HCT116 (cell line): Measurements from ENCODE around the gene MED31. TPM values are rescaled to one million over a fixed set of nuclear protein-coding genes. Genes with fewer than 3 reads are reported as not detected.

Experiments used
- ATAC-seq: fragments of 200-7000 bp; cut with Tn5 transposase; 2 replicates; pipeline ENCODE4 v1.9.1; 2020; ENCODE audit warnings: mild to moderate bottlenecking, moderate library complexity
- BruUV-seq: library from RNA; stranded (reverse); fragments of 400-500 nt; replicated peaks from 2 replicates; lab custom pipeline; 2021; lab: Mats Ljungman, UMichigan
- CTCF ChIA-PET: fragments of 300-600 bp; sonication (Branson Sonifier 250); formaldehyde crosslinking; loops from one replicate; lab custom pipeline; 2021; ENCODE audit warnings: antibody characterized with exemption; lab: Charles Lee
- POLR2A ChIA-PET: fragments of 300-600, 350-600 bp; sonication (Branson Sonifier 250); formaldehyde crosslinking; loops from one replicate; lab custom pipeline; 2021; ENCODE audit warnings: antibody characterized with exemption; lab: Charles Lee
- RAD21 ChIA-PET, 2 experiments: fragments of 300-600 bp; sonication (Branson Sonifier 250); formaldehyde crosslinking; loops; one replicate each; lab custom pipeline; 2023; ENCODE audit warnings: low total read pairs in 2 of 2; ENCODE audit not compliant: uncharacterized antibody in 2 of 2, unreplicated experiment in 2 of 2, low non-redundant PET in 1 of 2; lab: Charles Lee
- DNase-seq: peaks from one replicate; pipeline ENCODE4 v3.0.0-alpha.2; 2010; ENCODE audit warnings: low read depth, low spot score
- H2AFZ ChIP-seq: fragments of 200-600 bp; shearing (Covaris generic), sonication (generic); 2 replicates; pipeline ENCODE4 v1.6.1; 2017; ENCODE audit warnings: low read depth, mixed run types, mixed read lengths, antibody characterized with exemption, low read length; ENCODE audit not compliant: poor library complexity, severe bottlenecking
- H3K27ac ChIP-seq: 2 replicates; pipeline ENCODE4 v1.5.1; 2012; ENCODE audit warnings: low read depth, low read length
- H3K27me3 ChIP-seq: fragments of 200-600 bp; sonication (generic); 2 replicates; pipeline ENCODE4 v1.6.1; 2016; ENCODE audit warnings: mixed run types, low read length, mixed read lengths; ENCODE audit not compliant: insufficient read depth
- H3K36me3 ChIP-seq, 2 experiments: fragments of 200-500 bp in 1 of 2; fragments of 200-600 bp in 1 of 2; sonication (Bioruptor generic) in 1 of 2; sonication (generic) in 1 of 2; 2 replicates each; pipeline versions ENCODE4 v1.5.1 to v1.6.1; 2014 to 2016; ENCODE audit warnings: low read length in 2 of 2, inconsistent platforms in 1 of 2, mixed read lengths in 1 of 2, mixed run types in 1 of 2; ENCODE audit not compliant: insufficient read depth in 2 of 2, control insufficient read depth in 1 of 2
- H3K4me1 ChIP-seq, 2 experiments: fragments of 200-600 bp in 1 of 2; sonication (generic) in 1 of 2; 2 replicates each; pipeline versions ENCODE4 v1.5.1 to v1.6.1; 2012 to 2017; ENCODE audit warnings: low read length in 2 of 2, inconsistent platforms in 1 of 2, mild to moderate bottlenecking in 1 of 2, mixed read lengths in 1 of 2, mixed run types in 1 of 2, moderate library complexity in 1 of 2; ENCODE audit not compliant: insufficient read depth in 2 of 2, control insufficient read depth in 1 of 2
- H3K4me2 ChIP-seq: fragments of 200-600 bp; sonication (generic); 2 replicates; pipeline ENCODE4 v1.6.1; 2017; ENCODE audit warnings: mixed run types, low read length, mixed read lengths
- H3K4me3 ChIP-seq, 2 experiments: fragments of 200-600 bp in 1 of 2; sonication (generic) in 1 of 2; replicated peaks in 1 of 2; 2 replicates each; pipeline ENCODE4 v1.5.1; 2011 to 2016; ENCODE audit warnings: low read length in 2 of 2, control low read depth in 1 of 2, low read depth in 1 of 2, mild to moderate bottlenecking in 1 of 2, mixed read lengths in 1 of 2, mixed run types in 1 of 2
- H3K79me2 ChIP-seq: fragments of 200-600 bp; sonication (generic); 2 replicates; pipeline ENCODE4 v1.6.1; 2017; ENCODE audit warnings: mild to moderate bottlenecking, mixed run types, low read length, moderate library complexity, mixed read lengths; ENCODE audit not compliant: insufficient read depth
- H3K9ac ChIP-seq: fragments of 200-600 bp; sonication (generic); 2 replicates; pipeline ENCODE4 v1.6.1; 2016; ENCODE audit warnings: low read length, mixed read lengths
- H3K9me2 ChIP-seq: fragments of 200-600 bp; sonication (generic), shearing (Covaris generic); 2 replicates; pipeline ENCODE4 v1.6.1; 2017; ENCODE audit warnings: mixed run types, mild to moderate bottlenecking, moderate library complexity; ENCODE audit not compliant: insufficient read depth
- H3K9me3 ChIP-seq, 2 experiments: fragments of 200-500 bp in 1 of 2; fragments of 200-600 bp in 1 of 2; sonication (Bioruptor generic) in 1 of 2; sonication (generic) in 1 of 2; 2 replicates each; pipeline ENCODE4 v1.6.1; 2014 to 2017; ENCODE audit warnings: low read length in 2 of 2, mixed read lengths in 2 of 2, inconsistent platforms in 1 of 2, low read depth in 1 of 2, mild to moderate bottlenecking in 1 of 2, mixed run types in 1 of 2, moderate library complexity in 1 of 2; ENCODE audit not compliant: control insufficient read depth in 1 of 2, insufficient read depth in 1 of 2
- H4K20me1 ChIP-seq: fragments of 200-600 bp; sonication (generic), shearing (Covaris generic); 2 replicates; pipeline ENCODE4 v1.6.1; 2017; ENCODE audit warnings: mixed run types, mild to moderate bottlenecking, moderate library complexity; ENCODE audit not compliant: insufficient read depth
- CBX3 ChIP-seq: IDR thresholded peaks from 2 replicates; pipeline ENCODE4 v1.6.1; 2012; ENCODE audit warnings: low read depth
- CEBPB ChIP-seq: IDR thresholded peaks from 2 replicates; pipeline ENCODE4 v1.6.1; 2012; ENCODE audit warnings: low read depth
- ELF1 ChIP-seq: IDR thresholded peaks from 2 replicates; pipeline ENCODE4 v1.6.1; 2012; ENCODE audit warnings: low read depth, borderline replicate concordance
- EZH2 ChIP-seq: fragments of 200-600 bp; sonication (generic); IDR thresholded peaks from 2 replicates; pipeline ENCODE4 v1.6.1; 2017; ENCODE audit warnings: antibody characterized with exemption, mixed run types
- EZH2phosphoT487 ChIP-seq: fragments of 200-600 bp; IDR thresholded peaks from 2 replicates; pipeline ENCODE4 v1.6.1; 2018; ENCODE audit warnings: antibody characterized with exemption, borderline replicate concordance
- FOSL1 ChIP-seq: IDR thresholded peaks from 2 replicates; pipeline ENCODE4 v1.6.1; 2012; ENCODE audit warnings: low read depth
- JUND ChIP-seq: IDR thresholded peaks from 2 replicates; pipeline ENCODE4 v1.6.1; 2012
- POLR2AphosphoS5 ChIP-seq: IDR thresholded peaks from 2 replicates; pipeline ENCODE4 v1.6.1; 2011; ENCODE audit warnings: mild to moderate bottlenecking, low read depth, low read length, moderate library complexity
- RAD21 ChIP-seq: IDR thresholded peaks from 2 replicates; pipeline ENCODE4 v1.6.1; 2012; ENCODE audit warnings: low read depth, mild to moderate bottlenecking
- SIN3A ChIP-seq: IDR thresholded peaks from 2 replicates; pipeline ENCODE4 v1.6.1; 2012; ENCODE audit warnings: low read depth
- SP1 ChIP-seq: IDR thresholded peaks from 2 replicates; pipeline ENCODE4 v1.6.1; 2012; ENCODE audit warnings: low read depth
- TCF7L2 ChIP-seq: IDR thresholded peaks from 2 replicates; pipeline ENCODE4 v1.7.0; 2011; ENCODE audit warnings: borderline replicate concordance, inconsistent platforms; ENCODE audit not compliant: insufficient read depth, insufficient read length; ENCODE audit errors: extremely low read depth
- ZNF274 ChIP-seq: fragments of 200-500 bp; sonication (Bioruptor generic); IDR thresholded peaks from 2 replicates; pipeline ENCODE4 v1.6.1; 2014; ENCODE audit warnings: mild to moderate bottlenecking, low read depth, low read length, inconsistent platforms
- intact Hi-C: fragments of 100-400 bp; cut with micrococcal nuclease; formaldehyde crosslinking; loops from 2 replicates; pipeline ENCODE4 v1.10.0; 2022
- total RNA-seq: library from RNA; stranded (reverse); gene quantifications from one replicate; pipeline ENCODE4 v1.2.1, GENCODE V29; 2021; ENCODE audit not compliant: unreplicated experiment
- TF ChIP-seq, protein P1 (sequence below): IDR thresholded peaks from 2 replicates; pipeline ENCODE4 v1.6.1; 2011; ENCODE audit warnings: mild to moderate bottlenecking, low read length, moderate library complexity; ENCODE audit not compliant: insufficient replicate concordance; ENCODE audit errors: extremely low read depth
- TF ChIP-seq, protein P2 (sequence below), 3 experiments: fragments of 200-600 bp in 1 of 3; sonication (generic) in 1 of 3; IDR thresholded peaks in 2 of 3; conservative IDR thresholded peaks in 1 of 3; 2 replicates each; pipeline ENCODE4 v1.5.1; 2012 to 2017; ENCODE audit warnings: low read depth in 2 of 3, low read length in 2 of 3, antibody characterized with exemption in 1 of 3, borderline replicate concordance in 1 of 3, control low read depth in 1 of 3, mild to moderate bottlenecking in 1 of 3, mixed read lengths in 1 of 3, mixed run types in 1 of 3, moderate library complexity in 1 of 3; ENCODE audit not compliant: insufficient read depth in 1 of 3
- TF ChIP-seq, protein P3 (sequence below): IDR thresholded peaks from 2 replicates; pipeline ENCODE4 v1.6.1; 2012; ENCODE audit warnings: low read depth
- TF ChIP-seq, protein P4 (sequence below): IDR thresholded peaks from 2 replicates; pipeline ENCODE4 v1.6.1; 2012

The MED31 gene
- total RNA-seq, 1 experiment from 2014 or later = 20.3 TPM

DNA sequence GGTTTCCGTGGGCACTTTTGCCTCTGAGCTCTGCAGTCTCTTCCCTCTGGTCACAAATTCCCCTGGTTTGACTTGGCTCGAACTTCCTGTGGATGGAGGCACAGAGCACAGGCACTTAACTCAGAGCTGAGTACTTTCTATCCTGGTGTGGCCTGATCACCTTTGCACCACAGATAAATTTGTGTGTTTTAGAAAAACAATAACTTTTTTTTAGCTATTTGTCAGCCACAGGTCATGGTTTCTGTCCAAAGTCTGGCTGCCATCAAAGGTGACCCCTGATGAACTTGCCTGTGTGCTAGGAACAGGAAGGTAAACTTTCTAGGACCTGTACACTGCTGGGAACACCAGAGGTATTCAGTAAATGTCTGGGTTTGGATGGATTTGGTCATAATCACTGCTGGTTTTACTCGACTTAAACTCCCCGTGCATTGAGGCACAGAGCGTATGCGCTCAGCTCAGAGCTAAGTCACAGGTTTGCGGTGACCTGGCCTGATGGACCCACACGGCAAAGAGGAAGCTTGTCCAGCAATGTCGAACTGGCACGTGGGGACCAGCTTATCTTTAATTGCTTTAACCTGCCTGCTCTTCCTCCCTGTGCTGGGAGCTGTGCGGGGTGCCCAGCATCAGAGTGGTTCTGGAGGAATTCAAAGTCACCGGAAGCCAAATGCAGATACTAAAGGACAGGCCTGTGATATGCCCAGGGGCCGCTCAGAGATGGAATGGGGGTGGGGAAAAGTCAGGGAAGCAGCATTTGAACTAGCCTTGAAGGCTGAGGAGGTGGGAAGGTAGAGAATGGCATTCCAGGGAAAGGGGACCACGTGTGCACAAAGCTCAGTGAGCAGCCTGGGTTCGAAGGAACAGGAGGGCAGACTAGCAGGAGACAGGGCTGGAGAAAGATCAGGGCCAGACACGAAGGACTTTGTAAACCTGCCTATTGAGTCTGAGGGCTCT lies 48.9 kb upstream of the MED31 start (continued):
- TF ChIP-seq, protein P1, sequence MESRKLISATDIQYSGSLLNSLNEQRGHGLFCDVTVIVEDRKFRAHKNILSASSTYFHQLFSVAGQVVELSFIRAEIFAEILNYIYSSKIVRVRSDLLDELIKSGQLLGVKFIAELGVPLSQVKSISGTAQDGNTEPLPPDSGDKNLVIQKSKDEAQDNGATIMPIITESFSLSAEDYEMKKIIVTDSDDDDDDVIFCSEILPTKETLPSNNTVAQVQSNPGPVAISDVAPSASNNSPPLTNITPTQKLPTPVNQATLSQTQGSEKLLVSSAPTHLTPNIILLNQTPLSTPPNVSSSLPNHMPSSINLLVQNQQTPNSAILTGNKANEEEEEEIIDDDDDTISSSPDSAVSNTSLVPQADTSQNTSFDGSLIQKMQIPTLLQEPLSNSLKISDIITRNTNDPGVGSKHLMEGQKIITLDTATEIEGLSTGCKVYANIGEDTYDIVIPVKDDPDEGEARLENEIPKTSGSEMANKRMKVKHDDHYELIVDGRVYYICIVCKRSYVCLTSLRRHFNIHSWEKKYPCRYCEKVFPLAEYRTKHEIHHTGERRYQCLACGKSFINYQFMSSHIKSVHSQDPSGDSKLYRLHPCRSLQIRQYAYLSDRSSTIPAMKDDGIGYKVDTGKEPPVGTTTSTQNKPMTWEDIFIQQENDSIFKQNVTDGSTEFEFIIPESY = no peak

DNA sequence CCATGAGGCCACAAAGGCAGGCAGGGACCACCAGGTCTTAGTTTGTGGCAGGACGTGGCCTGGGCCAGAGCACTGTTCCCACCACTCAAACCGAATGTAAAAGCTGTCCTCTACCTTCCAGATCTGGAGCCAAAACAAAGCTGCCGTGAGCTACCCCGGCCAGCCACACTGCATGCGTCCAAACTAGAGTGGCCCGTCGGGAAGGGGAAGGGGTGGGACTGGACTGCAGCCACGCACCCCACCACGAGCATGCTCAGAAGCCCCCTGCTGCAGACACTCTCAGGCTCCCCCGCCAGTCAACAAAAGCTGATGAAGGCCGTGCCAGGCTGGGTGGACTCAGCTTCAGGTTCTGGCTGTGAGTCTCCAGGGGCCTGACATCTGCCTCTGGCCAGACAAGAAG lies 46.6 kb upstream of the MED31 start:
- DNase-seq (no peak), ATAC-seq (no peak)
- H3K79me2 ChIP-seq = no peaks in the 10 kb centered on the region
- no peak overlapping the region for H3K27ac ChIP-seq
- H3K9ac ChIP-seq = no peak overlapping the region
- no peaks in the 10 kb centered on the region for H3K9me2 ChIP-seq
- no peaks in the 10 kb centered on the region for H3K9me3 ChIP-seq
- CTCF ChIA-PET = no interaction called here
- H3K27me3 ChIP-seq = 0 out of 2 replicates have a peak, but pooled peaks cover 11% of the 10 kb centered on the region
- no peaks in the 10 kb centered on the region for H3K36me3 ChIP-seq
- no peaks in the 10 kb centered on the region for H3K4me1 ChIP-seq
- H4K20me1 ChIP-seq = no peaks in the 10 kb centered on the region
- BruUV-seq = no TSS peak
- intact Hi-C loops = no loop called here
- POLR2A ChIA-PET = no interaction called here
- H3K4me3 ChIP-seq = no peak overlapping the region
- H3K4me2 ChIP-seq = no peak overlapping the region
- no peak overlapping the region for H2AFZ ChIP-seq
- RAD21 ChIA-PET = no interaction called here
- TF ChIP-seq EZH2 = no peak
- no peak for TF ChIP-seq CEBPB
- TF ChIP-seq ELF1 = no peak
- TF ChIP-seq SIN3A = no peak
- no peak for TF ChIP-seq EZH2phosphoT487
- no peak for TF ChIP-seq TCF7L2
- no peak for TF ChIP-seq RAD21
- TF ChIP-seq, protein P2, sequence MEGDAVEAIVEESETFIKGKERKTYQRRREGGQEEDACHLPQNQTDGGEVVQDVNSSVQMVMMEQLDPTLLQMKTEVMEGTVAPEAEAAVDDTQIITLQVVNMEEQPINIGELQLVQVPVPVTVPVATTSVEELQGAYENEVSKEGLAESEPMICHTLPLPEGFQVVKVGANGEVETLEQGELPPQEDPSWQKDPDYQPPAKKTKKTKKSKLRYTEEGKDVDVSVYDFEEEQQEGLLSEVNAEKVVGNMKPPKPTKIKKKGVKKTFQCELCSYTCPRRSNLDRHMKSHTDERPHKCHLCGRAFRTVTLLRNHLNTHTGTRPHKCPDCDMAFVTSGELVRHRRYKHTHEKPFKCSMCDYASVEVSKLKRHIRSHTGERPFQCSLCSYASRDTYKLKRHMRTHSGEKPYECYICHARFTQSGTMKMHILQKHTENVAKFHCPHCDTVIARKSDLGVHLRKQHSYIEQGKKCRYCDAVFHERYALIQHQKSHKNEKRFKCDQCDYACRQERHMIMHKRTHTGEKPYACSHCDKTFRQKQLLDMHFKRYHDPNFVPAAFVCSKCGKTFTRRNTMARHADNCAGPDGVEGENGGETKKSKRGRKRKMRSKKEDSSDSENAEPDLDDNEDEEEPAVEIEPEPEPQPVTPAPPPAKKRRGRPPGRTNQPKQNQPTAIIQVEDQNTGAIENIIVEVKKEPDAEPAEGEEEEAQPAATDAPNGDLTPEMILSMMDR (IDR thresholded peaks at IDR 0.05 in 2 of 3, conservative IDR thresholded peaks at IDR 0.05 in 1 of 3; ENCODE audit: borderline replicate concordance in 1 of 3, insufficient read depth in 1 of 3, low read depth in 2 of 3, low read length in 2 of 3) = no peak
- TF ChIP-seq, protein P3, sequence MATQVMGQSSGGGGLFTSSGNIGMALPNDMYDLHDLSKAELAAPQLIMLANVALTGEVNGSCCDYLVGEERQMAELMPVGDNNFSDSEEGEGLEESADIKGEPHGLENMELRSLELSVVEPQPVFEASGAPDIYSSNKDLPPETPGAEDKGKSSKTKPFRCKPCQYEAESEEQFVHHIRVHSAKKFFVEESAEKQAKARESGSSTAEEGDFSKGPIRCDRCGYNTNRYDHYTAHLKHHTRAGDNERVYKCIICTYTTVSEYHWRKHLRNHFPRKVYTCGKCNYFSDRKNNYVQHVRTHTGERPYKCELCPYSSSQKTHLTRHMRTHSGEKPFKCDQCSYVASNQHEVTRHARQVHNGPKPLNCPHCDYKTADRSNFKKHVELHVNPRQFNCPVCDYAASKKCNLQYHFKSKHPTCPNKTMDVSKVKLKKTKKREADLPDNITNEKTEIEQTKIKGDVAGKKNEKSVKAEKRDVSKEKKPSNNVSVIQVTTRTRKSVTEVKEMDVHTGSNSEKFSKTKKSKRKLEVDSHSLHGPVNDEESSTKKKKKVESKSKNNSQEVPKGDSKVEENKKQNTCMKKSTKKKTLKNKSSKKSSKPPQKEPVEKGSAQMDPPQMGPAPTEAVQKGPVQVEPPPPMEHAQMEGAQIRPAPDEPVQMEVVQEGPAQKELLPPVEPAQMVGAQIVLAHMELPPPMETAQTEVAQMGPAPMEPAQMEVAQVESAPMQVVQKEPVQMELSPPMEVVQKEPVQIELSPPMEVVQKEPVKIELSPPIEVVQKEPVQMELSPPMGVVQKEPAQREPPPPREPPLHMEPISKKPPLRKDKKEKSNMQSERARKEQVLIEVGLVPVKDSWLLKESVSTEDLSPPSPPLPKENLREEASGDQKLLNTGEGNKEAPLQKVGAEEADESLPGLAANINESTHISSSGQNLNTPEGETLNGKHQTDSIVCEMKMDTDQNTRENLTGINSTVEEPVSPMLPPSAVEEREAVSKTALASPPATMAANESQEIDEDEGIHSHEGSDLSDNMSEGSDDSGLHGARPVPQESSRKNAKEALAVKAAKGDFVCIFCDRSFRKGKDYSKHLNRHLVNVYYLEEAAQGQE = no peak
- no peak for TF ChIP-seq JUND
- no peak for TF ChIP-seq FOSL1
- TF ChIP-seq, protein P4, sequence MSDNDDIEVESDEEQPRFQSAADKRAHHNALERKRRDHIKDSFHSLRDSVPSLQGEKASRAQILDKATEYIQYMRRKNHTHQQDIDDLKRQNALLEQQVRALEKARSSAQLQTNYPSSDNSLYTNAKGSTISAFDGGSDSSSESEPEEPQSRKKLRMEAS = no peak
- no peak for TF ChIP-seq POLR2AphosphoS5
- no peak for TF ChIP-seq CBX3
- TF ChIP-seq ZNF274 = no peak
- no peak for TF ChIP-seq SP1
